HG02759 (cell line): Measurements from ENCODE around the gene CD58.
"Not testable (repeated sequence)": the region's sequence is repeated elsewhere in the genome, so short reads cannot be mapped to it uniquely, and the experiment has no call there.

Experiments
- ATAC-seq: cut with Tn5 transposase; IDR thresholded peaks from one replicate; pipeline ENCODE4 v1.9.1; 2021; ENCODE audit warnings: mild to moderate bottlenecking, moderate library complexity; ENCODE audit not compliant: unreplicated experiment

CD58 gene

GRCh38 chr1:116593401-116593800 is 22.6 kb upstream of the CD58 start:
- ATAC-seq: not testable (repeated sequence)

- not testable (repeated sequence) for ATAC-seq
These were observed 21.3 kb upstream of the CD58 start for GRCh38 chr1:116591951-116592605.

GRCh38 chr1:116591006-116591950 is 20.5 kb upstream of the CD58 start:
- not testable (repeated sequence) for ATAC-seq

GRCh38 chr1:116590359-116591005 is 19.7 kb upstream of the CD58 start:
- ATAC-seq: not testable (repeated sequence)

- ATAC-seq: not testable (repeated sequence)
These were observed 18.4 kb upstream of the CD58 start for GRCh38 chr1:116589101-116589735.

GRCh38 chr1:116587501-116588227 is 16.8 kb upstream of the CD58 start:
- no peak for ATAC-seq

GRCh38 chr1:116586741-116587143 is 15.9 kb upstream of the CD58 start:
- ATAC-seq: peak; percentile 58

- peak; percentile 39 for ATAC-seq
These were observed 15.1 kb upstream of the CD58 start for GRCh38 chr1:116585886-116586285.

- no peak for ATAC-seq
These were observed 10.6 kb upstream of the CD58 start for GRCh38 chr1:116581323-116581885.

GRCh38 chr1:116580446-116581322 is 9.9 kb upstream of the CD58 start:
- ATAC-seq: no peak

GRCh38 chr1:116579259-116579875 is 8.5 kb upstream of the CD58 start:
- no peak for ATAC-seq

- ATAC-seq: no peak
These were observed 7.8 kb upstream of the CD58 start for GRCh38 chr1:116578581-116578980.

- ATAC-seq: no peak
These were observed 7.0 kb upstream of the CD58 start for GRCh38 chr1:116577759-116578314.

- no peak for ATAC-seq
These were observed 3.9 kb upstream of the CD58 start for GRCh38 chr1:116574581-116575291.

- ATAC-seq: no peak
These were observed 2.7 kb upstream of the CD58 start for GRCh38 chr1:116573431-116574095.

GRCh38 chr1:116572771-116573430 is 2.1 kb upstream of the CD58 start:
- ATAC-seq: no peak

GRCh38 chr1:116572099-116572498 is 1.3 kb upstream of the CD58 start:
- ATAC-seq: no peak
